ENCODE measurements around the gene GLDC.
"Not testable (repeated sequence)": the region's sequence is repeated elsewhere in the genome, so short reads cannot be mapped to it uniquely, and the experiment has no call there.

Gene GLDC

DNA sequence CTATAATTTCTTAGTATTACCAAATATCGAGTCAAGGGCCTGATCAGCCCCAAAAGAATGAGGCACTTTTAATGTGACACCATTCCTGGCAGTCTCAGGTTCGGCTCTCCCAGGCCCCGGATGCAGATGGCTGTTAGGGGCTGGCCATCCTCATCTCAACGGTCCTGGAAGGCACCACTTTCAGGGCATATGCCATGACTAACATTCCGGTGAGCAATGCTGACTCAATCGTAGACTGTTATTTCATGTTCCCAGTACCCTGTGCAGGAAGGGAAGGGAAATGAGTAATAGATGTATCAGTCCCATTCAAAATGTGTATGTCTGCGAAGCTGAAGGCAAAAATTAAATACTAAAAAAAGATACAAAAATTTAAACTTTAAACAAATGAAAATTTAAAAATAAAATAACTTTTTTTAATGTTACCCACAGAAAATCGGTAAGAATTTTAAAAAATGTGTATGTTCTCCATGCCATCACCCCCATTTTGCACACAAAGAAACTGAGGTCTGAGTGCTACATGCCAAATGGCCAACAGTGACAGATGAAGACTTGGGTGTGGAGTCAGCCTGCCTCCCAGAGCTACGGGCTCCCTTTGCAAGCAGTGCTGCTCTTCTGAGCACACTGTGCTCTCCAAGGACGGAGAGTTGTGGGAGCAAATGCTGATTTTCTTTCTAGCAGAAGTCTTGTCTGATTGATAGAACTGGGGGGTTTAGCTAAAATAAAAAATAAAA is 79.0 kb downstream of the GLDC start:
- no peak for DNase-seq (ENCODE audit: low read depth, low spot score)

- DNase-seq (ENCODE audit: low read depth, low spot score), result no peak
These were observed 80.2 kb downstream of the GLDC start for GRCh38 chr9:6565312-6565711.

DNA sequence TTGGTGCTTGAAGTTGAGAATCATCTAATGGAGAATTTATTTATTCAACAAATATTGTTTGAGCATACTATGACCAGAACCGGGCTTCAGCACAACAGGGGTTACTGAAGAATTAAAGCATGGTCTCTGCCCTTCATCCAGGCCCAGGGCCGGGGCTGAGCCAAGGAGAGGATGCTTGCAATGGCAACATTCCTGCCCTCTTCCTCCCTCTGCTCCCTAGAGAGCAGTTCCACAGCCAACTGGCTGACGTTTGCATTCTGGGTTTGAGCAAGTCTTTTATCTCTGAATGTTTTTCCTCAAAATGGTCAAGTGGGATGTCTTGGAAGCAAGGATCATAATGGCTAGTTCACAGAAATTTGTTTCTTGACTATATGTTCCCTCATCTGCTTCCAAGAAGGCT is 80.7 kb downstream of the GLDC start:
- DNase-seq (ENCODE audit: low read depth, low spot score), result no peak

GRCh38 chr9:6564360-6564759 is 81.2 kb downstream of the GLDC start:
- DNase-seq (ENCODE audit: low read depth, low spot score), result no peak

- DNase-seq (ENCODE audit: low read depth, low spot score), result no peak
These were observed 82.6 kb downstream of the GLDC start for GRCh38 chr9:6562871-6563430.

DNA sequence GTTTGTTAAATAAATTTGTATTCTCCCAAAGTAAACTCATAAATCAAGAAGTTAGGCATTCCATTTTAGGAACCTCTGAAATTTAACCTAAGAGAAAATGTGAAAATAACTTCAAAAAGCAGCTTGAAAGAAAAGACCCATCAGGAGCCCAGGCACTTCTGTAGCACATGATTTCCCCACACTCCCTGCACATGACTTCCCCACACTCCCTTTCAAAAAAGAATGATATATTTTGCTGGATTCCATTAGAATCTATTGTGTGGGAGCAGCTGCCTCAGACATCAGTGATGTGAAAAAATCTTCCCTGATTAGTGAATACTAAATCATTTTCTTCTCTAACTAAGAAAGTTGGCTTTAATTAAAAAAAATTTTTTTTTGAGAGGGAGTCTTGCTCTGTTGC is 83.3 kb downstream of the GLDC start:
- DNase-seq (ENCODE audit: low read depth, low spot score), result no peak

DNA sequence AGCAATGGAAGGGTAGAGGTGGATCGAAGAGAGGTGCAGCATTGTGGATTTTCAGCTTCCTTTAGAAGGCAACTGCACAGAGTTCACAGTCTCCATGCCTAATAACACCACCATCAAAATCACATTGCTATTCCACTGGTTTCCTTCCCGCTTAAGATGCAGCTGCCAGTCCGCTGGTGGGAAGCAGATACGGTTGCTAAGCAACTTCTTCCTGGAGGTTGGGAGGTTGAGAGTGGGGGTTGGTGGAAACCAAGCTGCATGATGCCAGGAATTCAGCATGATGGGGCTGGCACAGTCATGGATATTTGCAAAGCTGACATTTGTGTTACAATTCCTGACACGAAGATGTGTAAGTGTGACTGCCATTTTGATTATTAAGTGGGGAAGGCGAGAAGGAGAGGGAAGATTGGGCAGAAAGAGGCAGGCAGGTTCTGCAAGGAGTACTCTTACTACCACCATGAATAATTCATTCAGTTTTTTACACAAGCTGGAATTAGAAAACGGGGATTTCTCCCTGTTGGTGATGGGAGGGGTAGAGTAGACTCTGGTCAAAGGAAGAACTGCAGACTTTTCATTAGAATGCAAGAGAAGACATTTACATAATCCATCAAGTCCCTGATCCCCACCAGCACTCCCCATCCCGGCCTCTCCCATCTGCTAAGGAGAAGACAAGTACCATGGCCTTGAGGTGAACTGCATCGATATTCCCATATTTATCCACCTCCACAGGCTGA is 87.5 kb downstream of the GLDC start:
- no peak for DNase-seq (ENCODE audit: low read depth, low spot score)

- DNase-seq (ENCODE audit: low read depth, low spot score), result no peak
These were observed 91.7 kb downstream of the GLDC start for GRCh38 chr9:6553866-6554265.

- no peak for DNase-seq (ENCODE audit: low read depth, low spot score)
These were observed 92.9 kb downstream of the GLDC start for GRCh38 chr9:6552498-6553121.

- DNase-seq (ENCODE audit: low read depth, low spot score), result no peak
These were observed 93.5 kb downstream of the GLDC start for GRCh38 chr9:6552033-6552432.

DNA sequence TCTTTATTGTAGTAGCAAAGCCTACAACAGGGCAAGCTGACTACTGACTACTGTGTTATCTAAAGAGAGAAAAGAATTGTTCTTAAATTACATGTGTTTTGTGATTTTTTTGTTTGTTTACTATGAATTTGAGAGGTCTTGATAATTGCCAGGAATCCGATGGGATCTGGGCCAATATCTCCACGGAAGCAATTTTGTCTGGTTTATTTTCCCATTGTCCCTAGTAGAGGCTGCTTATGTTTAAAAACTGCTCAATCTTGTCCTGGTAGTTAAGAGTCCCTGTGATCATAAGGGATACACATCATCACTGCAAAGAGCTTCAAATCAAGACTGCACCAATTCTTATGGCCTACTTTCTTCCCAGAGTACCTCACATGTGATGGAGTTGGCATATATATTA is 94.4 kb downstream of the GLDC start:
- DNase-seq (ENCODE audit: low read depth, low spot score), result no peak

DNA sequence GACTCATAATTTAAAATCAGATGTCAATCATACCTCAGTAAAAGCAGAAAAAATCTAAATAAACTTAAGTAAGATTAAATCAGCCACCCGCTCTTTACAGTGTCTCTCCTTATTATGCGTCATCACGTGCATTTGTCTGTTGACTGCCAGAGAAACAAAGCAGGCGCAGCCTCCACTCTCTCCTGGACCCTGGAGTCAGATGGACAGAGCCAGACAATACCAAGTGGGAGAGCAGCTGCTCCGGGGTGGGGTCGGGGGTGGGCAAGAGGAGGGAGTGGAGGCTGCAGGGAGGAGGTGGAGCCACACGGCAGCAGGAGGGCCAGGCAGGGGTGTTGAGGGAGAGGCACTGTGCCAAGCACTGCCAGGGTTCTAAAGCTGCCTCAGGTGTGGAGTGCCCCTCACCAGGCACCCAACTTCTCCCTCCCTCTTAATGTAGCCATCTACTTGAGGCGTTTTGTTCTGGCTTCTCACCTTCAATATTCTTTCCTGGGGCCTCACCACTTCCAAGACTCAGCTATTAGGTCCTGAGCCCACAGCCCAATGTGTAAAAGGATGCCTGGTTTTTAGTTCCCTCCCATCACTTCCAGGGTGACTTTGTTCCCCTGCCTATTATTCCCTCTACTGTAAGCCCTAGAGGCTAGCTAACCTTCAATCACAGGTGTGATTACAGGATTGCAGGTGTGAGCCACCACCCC is 96.3 kb downstream of the GLDC start:
- DNase-seq (ENCODE audit: low read depth, low spot score), result no peak

DNA sequence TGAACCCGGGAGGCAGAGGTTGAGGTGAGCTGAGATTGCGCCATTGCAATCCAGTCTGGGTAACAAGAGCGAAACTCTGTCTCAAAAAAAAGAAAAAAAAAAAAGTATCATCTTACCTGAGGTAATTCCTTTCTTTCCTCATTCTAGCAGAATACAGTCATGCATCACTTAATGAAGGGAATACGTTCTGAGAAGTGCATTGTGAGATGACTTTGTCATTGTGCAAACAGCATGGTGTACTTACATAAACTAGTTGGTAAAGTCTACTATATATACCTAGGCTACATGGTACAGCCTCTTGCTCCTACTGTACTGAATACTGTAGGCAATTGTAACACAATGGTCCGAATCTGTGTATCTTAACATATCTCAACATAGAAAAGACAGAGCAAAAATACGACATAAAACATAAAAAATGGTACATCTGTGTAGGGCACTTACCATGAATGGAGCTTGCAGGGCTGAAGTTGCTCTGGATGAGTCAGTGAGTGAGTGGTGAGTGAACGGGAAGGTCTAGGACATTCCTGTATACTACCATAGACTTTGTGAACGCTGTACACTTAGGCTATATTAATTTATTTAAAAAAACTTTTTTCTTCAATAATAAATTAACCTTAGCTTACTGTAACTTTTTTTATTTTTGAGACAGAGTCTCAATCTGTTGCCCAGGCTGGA is 100.4 kb downstream of the GLDC start:
- no peak for DNase-seq (ENCODE audit: low read depth, low spot score)

- DNase-seq (ENCODE audit: low read depth, low spot score), result no peak
These were observed 102.3 kb downstream of the GLDC start for GRCh38 chr9:6543204-6543603.

DNA sequence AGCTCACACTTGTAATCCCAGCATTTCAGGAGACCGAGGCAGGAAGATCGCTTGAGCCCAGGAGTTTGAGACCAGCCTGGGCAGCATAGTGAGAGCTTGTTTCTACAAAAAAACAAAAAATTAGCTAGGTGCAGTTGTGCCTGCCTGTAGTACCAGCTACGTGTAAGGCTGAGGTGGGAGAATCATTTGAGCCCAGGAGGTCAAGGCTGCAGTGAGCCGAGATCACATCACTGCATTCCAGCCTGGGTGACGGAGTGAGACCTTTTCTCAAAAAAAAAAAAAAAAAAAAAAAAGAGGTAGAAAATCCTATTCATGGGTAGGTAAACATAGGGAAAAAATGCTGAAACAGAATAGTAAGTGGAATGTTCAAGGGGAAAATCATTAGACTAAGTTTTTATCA is 102.9 kb downstream of the GLDC start:
- not testable (repeated sequence) for DNase-seq (ENCODE audit: low read depth, low spot score)

DNA sequence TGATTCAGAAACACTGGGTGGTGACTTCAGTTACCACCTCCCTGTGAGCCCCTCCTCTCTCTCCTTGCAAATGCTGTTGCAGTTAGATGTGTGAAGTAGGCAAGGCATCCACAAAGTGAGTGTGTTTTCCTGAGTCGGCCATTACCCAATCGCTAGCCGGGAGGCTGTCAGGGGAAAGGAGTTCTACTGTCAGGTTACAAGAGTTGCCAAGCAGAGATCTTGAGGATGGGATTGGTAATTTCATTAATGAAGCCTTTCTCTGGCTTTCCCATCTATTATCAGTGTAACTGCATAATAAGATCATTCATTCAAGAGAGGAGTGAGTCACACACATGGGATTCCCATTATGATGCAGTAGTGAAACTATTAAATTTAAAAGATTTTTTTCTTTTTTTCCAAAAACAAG is 106.9 kb downstream of the GLDC start:
- no peak for DNase-seq (ENCODE audit: low read depth, low spot score)

DNA sequence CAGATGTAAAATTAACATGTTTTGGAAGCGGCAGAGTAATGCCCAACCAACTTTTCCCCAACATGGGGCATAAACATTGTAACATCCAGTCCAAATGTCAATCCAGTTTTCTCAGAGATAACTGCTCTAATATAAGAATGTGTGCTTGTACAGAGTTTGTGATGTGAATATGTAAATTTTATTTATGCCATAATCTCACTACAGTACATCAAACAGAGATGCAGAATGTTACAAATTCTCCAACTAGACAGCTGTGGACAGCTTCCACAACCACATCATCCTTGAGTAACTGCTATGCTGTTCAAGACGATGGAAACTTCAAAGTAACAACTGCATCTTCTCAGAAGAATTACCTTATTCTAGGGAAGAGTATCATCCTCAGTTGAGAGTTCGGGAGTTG is 109.9 kb downstream of the GLDC start:
- no peak for DNase-seq (ENCODE audit: low read depth, low spot score)

DNA sequence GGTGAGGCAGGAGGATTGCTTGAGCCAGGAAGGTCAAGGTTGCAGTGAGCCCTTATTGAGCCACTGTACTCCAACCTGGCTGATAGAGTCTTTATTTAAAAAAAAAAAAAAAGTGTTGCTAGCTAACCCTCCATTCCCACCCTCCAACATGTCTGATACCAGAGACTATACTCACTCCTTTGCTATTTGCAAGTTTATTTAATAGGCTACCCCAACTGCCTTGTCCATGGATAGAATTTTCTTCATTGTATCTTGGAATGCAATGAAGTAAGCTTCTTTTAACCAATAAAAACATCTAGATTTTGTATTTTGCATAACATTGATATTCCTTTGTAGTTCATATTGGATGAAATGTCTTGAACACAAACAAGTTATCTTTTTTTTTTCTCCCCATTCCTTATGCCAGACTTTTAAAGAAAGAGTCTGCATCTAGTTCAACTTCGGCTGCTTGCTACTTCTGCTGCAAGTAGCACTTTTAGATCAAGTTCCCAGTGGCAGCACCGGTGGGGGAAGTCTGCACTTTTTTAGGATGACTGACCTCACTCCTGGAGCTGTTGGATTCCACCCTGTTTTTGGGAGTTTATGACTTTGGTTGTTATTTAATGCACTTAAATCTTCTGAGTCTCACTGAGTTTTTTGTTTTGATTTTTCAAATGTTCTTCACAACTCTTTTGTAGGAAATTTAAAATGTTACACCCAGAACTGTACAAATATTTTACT is 120.0 kb downstream of the GLDC start:
- DNase-seq (ENCODE audit: low read depth, low spot score), result no peak

DNA sequence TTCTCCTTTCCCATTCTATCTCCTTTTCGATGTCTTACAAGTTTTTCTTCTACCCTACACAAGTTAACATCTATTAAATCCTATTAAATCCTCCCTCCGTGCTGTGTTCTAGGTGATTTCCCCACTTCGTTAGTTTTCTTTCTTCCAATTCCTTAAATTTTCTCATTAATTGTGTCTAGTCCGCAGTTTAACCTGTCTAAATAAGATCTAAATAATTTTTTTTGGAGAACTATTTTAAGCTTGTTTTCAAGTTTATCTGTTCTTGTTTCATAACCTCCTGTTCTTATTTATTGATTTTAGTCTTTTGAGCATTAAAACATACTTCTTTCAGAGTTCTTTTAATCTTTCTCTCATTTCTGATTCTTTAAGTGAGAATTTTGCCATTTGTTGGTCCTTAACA is 123.3 kb downstream of the GLDC start:
- no peak for DNase-seq (ENCODE audit: low read depth, low spot score)

DNA sequence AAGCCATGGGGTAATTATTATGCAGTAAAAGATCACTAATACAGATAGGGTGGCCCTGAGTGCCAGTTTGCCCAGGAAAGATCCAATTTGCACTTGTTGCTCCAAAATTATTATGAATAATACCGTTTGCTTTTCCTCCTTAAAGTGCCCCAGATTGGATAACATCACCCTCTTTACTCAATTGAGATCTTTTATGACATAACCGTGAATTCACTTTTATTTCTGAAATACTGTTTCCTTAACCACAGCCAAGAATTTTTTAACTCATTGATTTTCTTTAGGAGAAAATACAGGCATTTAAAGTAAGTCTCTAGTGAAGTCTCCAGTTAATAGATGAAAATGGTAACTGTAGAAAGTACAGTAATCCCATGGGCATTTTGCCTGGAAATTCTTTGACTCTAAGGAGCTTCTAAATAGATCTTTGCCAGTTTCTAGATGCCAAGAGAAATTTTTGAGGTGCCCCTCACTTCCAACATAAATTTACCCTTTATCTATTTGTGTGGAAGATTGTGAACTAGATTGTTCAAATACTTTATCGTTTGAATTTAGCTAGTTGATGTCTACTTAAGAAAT is 133.4 kb downstream of the GLDC start:
- DNase-seq (ENCODE audit: low read depth, low spot score), result no peak
